ENCODE results near the gene SNX32. TPM values are rescaled to one million over a fixed set of nuclear protein-coding genes. Genes with fewer than 3 reads are reported as not detected.
A peak's percentile ranks its signal among the peaks of the same experiment; 100 is the strongest.

Gene SNX32
- total RNA-seq, 1 experiment from 2014 or later, result not detected

DNA sequence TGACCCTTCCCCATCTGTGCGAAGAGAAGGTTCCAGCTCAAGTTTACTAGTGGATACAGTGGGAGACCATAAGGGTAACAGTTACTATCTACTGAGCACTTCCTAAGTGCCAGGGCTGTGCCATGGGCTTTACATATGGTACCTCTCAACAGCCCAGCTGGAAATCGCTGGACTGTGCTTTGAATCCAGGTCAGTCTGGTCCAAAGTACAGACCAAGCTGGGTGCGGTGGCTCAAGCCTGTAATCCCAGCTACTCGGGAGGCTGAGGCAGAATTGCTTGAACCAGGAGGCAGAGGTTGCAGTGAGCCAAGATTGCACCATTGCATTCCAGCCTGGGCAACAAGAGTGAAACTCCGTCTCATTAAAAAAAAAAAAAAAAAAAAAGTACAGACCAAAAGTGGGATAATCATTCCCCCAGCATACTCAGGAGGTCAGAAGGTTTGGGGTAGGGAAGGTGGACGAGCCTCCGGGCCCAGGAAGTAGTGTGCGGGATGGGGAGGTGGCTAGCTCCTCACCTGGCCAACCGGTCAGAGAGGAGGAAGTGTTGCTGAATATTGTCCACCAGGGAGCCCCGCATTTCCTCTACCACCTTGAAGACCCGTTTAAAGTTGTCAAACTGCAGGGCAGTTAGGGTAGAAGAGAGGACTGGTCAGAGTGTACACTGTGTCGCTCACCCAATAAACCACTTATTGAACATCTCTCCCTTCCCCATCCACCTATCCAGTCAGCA lies 52.2 kb downstream of the SNX32 start (continued):
- TF ChIP-seq, protein P1, sequence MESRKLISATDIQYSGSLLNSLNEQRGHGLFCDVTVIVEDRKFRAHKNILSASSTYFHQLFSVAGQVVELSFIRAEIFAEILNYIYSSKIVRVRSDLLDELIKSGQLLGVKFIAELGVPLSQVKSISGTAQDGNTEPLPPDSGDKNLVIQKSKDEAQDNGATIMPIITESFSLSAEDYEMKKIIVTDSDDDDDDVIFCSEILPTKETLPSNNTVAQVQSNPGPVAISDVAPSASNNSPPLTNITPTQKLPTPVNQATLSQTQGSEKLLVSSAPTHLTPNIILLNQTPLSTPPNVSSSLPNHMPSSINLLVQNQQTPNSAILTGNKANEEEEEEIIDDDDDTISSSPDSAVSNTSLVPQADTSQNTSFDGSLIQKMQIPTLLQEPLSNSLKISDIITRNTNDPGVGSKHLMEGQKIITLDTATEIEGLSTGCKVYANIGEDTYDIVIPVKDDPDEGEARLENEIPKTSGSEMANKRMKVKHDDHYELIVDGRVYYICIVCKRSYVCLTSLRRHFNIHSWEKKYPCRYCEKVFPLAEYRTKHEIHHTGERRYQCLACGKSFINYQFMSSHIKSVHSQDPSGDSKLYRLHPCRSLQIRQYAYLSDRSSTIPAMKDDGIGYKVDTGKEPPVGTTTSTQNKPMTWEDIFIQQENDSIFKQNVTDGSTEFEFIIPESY (IDR thresholded peaks at IDR 0.05; ENCODE audit: extremely low read depth, insufficient replicate concordance, low read length), result no peak
- no peak for TF ChIP-seq POLR2AphosphoS5 (IDR thresholded peaks at IDR 0.05; ENCODE audit: low read depth, low read length)
- no peak for TF ChIP-seq CBX3 (IDR thresholded peaks at IDR 0.05; ENCODE audit: low read depth)
- TF ChIP-seq, protein P2, sequence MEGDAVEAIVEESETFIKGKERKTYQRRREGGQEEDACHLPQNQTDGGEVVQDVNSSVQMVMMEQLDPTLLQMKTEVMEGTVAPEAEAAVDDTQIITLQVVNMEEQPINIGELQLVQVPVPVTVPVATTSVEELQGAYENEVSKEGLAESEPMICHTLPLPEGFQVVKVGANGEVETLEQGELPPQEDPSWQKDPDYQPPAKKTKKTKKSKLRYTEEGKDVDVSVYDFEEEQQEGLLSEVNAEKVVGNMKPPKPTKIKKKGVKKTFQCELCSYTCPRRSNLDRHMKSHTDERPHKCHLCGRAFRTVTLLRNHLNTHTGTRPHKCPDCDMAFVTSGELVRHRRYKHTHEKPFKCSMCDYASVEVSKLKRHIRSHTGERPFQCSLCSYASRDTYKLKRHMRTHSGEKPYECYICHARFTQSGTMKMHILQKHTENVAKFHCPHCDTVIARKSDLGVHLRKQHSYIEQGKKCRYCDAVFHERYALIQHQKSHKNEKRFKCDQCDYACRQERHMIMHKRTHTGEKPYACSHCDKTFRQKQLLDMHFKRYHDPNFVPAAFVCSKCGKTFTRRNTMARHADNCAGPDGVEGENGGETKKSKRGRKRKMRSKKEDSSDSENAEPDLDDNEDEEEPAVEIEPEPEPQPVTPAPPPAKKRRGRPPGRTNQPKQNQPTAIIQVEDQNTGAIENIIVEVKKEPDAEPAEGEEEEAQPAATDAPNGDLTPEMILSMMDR (IDR thresholded peaks at IDR 0.05 in 2 of 3, conservative IDR thresholded peaks at IDR 0.05 in 1 of 3; ENCODE audit: borderline replicate concordance in 1 of 3, insufficient read depth in 1 of 3, low read depth in 2 of 3, low read length in 2 of 3), result no peak

DNA sequence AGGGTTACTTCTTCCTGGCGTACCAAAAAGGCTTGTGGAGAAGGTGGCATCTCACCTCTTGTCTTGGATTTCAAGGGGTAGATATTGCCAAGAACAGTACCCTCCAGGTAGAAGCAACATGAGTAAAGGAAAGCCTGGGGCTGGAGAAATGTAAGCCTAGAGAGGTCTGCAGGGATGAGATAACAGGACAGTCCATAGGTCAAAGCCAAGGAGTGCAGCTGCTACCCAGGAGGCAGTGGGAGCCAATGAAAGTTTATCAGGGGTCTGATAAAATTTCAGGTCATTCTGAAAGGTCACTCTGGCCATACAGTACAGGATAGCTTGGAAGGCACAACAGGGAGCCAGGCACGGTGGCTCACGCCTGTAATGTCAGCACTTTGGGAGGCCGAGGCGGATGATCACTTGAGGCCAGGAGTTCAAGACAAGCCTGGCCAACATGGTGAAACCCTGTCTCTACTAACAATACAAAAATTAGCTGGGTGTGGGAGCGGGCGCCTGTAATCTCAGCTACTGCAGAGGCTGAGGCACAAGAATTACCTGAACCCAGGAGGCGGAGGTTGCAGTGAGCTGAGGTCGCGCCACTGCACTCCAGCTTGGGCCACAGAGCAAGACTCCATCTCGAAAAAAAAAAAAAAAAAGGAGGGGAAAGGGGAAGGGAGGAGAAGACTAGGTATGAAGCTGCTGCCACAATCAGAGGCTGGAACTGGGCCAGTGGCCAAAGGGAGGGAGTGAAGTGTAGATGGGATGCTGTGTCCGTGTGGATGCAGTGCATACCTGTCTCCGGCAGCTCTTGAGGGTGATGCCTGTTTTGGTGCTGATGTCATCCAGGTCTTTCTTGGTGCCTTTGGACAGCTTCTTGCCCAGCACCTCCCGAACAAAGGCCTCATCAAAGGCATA lies 53.3 kb downstream of the SNX32 start:
- H4K20me1 ChIP-seq (ENCODE audit: insufficient read depth), result no peaks in the 10 kb centered on the region
- H3K9ac ChIP-seq (ENCODE audit: low read length), result peak overlapping the region; percentile 87
- RAD21 ChIA-PET (ENCODE audit: low non-redundant PET in 1 of 2, low total read pairs in 2 of 2, uncharacterized antibody in 2 of 2, unreplicated experiment in 2 of 2), result interaction anchor here in 1 of 2 experiments (3.0 kb wide), 1 partner anchor 29 kb away, joined by 10 read pairs; no protein-coding TSS in a partner anchor
- H3K9me2 ChIP-seq (ENCODE audit: insufficient read depth), result no peaks in the 10 kb centered on the region
- no TSS peak for BruUV-seq (replicated peaks)
- intact Hi-C loops (cut with micrococcal nuclease), result no loop called here
- ATAC-seq, result no peak
- H3K36me3 ChIP-seq (ENCODE audit: control insufficient read depth in 1 of 2, insufficient read depth in 2 of 2, low read length in 2 of 2), result peaks cover 14 to 50% of the 10 kb centered on the region in 2 experiments
- POLR2A ChIA-PET, result interaction anchor here (1.4 to 8.5 kb wide), 4 partner anchors 13 to 29 kb away, joined by 3 to 124 read pairs (median 45); partner anchors contain the start of genes CFL1, FOSL1 and MUS81
- CTCF ChIA-PET, result interaction anchor here (1.1 to 6.5 kb wide), 8 partner anchors 13 to 181 kb away, joined by 3 to 82 read pairs (median 6); partner anchors contain the start of genes CFL1, KAT5 and MUS81
- H3K27me3 ChIP-seq (ENCODE audit: insufficient read depth, low read length), result no peaks in the 10 kb centered on the region
- peaks cover 48% of the 10 kb centered on the region for H3K79me2 ChIP-seq (ENCODE audit: insufficient read depth, low read length)
- H3K27ac ChIP-seq (ENCODE audit: low read depth, low read length), result peak overlapping the region; percentile 97
- H2AFZ ChIP-seq (ENCODE audit: low read depth, low read length, poor library complexity, severe bottlenecking), result no peak overlapping the region
- H3K4me3 ChIP-seq (replicated peaks in 1 of 2; ENCODE audit: low read depth in 1 of 2, low read length in 2 of 2), result peak overlapping the region; percentile 90 to 92
- peak overlapping the region; percentile 98 for H3K4me2 ChIP-seq (ENCODE audit: low read length)
- no peaks in the 10 kb centered on the region for H3K9me3 ChIP-seq (ENCODE audit: control insufficient read depth in 1 of 2, insufficient read depth in 1 of 2, low read depth in 1 of 2, low read length in 2 of 2)
- H3K4me1 ChIP-seq (ENCODE audit: control insufficient read depth in 1 of 2, insufficient read depth in 2 of 2, low read length in 2 of 2), result peaks cover 18 to 61% of the 10 kb centered on the region in 2 experiments
- no peak for DNase-seq (ENCODE audit: low read depth, low spot score)
- TF ChIP-seq YY1 (IDR thresholded peaks at IDR 0.05; ENCODE audit: extremely low read depth, insufficient replicate concordance, low read depth, low read length) (no peak), ZFX (IDR thresholded peaks at IDR 0.05) (no peak), EZH2phosphoT487 (IDR thresholded peaks at IDR 0.05; ENCODE audit: borderline replicate concordance) (no peak), ZNF274 (IDR thresholded peaks at IDR 0.05; ENCODE audit: low read depth, low read length) (no peak), EGR1 (IDR thresholded peaks at IDR 0.05; ENCODE audit: low read depth) (no peak), SRF (IDR thresholded peaks at IDR 0.05; ENCODE audit: low read depth) (no peak), SP1 (IDR thresholded peaks at IDR 0.05; ENCODE audit: low read depth) (no peak), POLR2AphosphoS5 (IDR thresholded peaks at IDR 0.05; ENCODE audit: low read depth, low read length) (no peak), TCF7L2 (IDR thresholded peaks at IDR 0.05; ENCODE audit: borderline replicate concordance, extremely low read depth, insufficient read depth, insufficient read length) (no peak), EZH2 (IDR thresholded peaks at IDR 0.05) (no peak), SIN3A (IDR thresholded peaks at IDR 0.05; ENCODE audit: low read depth) (no peak)
- TF ChIP-seq, protein P2 (IDR thresholded peaks at IDR 0.05 in 2 of 3, conservative IDR thresholded peaks at IDR 0.05 in 1 of 3; ENCODE audit: borderline replicate concordance in 1 of 3, insufficient read depth in 1 of 3, low read depth in 2 of 3, low read length in 2 of 3), result no peak

Data from HCT116 (cell line).